ENCODE results near the gene GRAMD1A.

DNA sequence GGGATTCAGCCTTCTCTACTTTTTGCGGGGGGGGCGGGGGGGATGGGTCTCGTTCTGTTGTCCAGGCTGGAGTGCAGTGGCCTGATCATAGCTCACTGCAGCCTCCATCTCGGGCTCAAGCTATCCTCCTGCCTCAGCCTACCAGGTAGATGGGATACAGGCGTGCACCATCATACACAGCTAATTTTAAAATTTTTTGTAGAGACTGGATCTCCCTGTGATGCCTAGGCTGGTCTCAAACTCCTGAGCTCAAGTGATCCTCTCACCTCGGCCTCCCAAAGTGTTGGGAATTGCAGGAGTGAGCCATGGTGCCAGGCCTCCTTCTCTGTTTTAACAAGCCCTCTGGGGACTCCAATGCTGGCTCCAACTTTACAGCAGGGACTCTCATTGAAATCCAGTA, 35.5 kb upstream of the GRAMD1A start:
- no peak for TF ChIP-seq CTCF (conservative IDR thresholded peaks at IDR 0.05; ENCODE audit: low read length)
- no peak for TF ChIP-seq EZH2phosphoT487 (IDR thresholded peaks at IDR 0.05; ENCODE audit: borderline replicate concordance, low read depth, low read length)
